Erythroblast (primary cell): ENCODE results near the gene CASP3.

ENCODE experiments used
- GATA1 ChIP-seq: IDR thresholded peaks from 2 replicates; pipeline ENCODE4 v1.6.1; 2011; ENCODE audit warnings: low read depth, mild to moderate bottlenecking, control low read depth, low read length, moderate library complexity
- POLR2A ChIP-seq: IDR thresholded peaks from 2 replicates; pipeline ENCODE4 v1.6.1; 2011; ENCODE audit warnings: mild to moderate bottlenecking, low read length

DNA sequence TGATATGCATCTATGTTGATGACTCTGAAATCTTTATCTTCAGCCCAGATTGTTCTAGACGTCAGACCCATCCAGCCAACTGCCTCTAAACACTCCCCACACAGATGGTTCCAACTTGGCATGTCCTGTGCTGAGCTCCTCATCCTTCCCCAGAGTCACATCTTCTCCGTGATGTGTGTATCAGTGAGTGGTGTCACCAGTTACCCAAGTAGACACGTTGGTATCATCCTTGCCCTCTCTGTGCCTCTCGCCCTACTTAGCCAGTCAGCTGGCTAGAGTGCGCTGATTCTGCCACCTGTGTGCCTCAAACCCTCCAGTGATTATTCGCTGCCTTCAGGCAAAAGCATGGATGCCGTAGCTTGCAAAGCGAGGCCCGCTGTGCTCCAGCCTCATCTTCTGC, 18.8 kb upstream of the CASP3 start:
- no peak for TF ChIP-seq POLR2A
- TF ChIP-seq GATA1: no peak
